ENCODE results near the gene ADO.
"Not testable (repeated sequence)": the region's sequence is repeated elsewhere in the genome, so short reads cannot be mapped to it uniquely, and the experiment has no call there.

The ADO gene

DNA sequence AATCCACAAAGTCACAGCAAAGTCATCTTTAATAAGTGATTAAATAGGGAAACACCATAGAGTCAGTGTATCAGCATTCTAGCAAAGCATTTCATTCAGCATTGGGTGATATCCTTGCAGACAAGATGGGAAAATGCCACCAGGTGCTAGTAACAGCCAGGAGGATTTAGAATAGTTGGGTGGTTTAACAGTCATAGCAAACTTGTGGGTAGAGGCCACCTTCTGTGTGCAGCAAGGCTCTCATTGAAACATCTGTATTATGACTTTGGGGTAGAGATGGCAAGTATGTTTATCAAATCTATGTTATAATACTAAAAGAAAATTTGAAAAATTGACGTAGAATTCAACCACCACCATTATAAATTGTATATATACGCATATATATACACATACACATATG lies 26.4 kb upstream of the ADO start:
- no peak for DNase-seq (ENCODE audit: low read depth)
- no peak overlapping the region for H3K4me3 ChIP-seq (ENCODE audit: low read depth, low read length)
- TF ChIP-seq, protein P1, sequence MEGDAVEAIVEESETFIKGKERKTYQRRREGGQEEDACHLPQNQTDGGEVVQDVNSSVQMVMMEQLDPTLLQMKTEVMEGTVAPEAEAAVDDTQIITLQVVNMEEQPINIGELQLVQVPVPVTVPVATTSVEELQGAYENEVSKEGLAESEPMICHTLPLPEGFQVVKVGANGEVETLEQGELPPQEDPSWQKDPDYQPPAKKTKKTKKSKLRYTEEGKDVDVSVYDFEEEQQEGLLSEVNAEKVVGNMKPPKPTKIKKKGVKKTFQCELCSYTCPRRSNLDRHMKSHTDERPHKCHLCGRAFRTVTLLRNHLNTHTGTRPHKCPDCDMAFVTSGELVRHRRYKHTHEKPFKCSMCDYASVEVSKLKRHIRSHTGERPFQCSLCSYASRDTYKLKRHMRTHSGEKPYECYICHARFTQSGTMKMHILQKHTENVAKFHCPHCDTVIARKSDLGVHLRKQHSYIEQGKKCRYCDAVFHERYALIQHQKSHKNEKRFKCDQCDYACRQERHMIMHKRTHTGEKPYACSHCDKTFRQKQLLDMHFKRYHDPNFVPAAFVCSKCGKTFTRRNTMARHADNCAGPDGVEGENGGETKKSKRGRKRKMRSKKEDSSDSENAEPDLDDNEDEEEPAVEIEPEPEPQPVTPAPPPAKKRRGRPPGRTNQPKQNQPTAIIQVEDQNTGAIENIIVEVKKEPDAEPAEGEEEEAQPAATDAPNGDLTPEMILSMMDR (IDR thresholded peaks at IDR 0.05; ENCODE audit: control insufficient read depth, extremely low read depth, insufficient read depth), result no peak

DNA sequence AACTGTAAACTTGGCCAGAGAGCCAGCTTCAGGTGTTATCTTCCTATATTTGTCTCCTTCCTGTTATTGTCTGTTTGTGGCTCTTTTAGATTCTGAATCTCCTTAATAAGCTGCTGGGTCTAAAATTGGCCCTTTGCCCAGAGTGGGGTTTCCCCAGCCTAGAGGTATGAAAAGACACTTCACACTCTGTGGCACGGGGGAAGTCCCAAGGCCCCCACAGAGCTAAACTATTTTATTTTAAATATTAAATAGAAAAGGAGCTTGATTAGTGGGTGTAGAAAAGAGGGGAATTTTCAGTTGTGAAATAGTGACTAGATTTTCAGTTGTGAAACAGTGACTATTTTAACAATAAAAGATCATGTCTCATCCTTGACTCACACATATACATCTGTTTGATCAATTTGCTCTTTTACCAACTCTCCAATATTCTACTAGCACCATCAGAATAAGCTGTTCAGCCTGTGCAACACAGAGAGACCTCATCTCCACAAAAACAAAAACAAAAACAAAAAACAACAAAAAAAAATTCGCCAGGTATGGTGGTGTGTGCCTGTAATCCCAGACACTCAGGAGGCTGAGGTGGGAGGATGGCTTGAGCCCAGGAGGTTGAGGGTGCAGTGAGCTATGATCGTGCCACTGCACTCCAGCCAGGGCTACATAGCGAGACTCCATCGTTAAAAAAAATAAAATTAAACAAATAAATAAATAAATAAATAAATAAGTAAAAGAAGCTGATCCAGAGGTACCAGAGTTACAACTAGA lies 24.9 kb upstream of the ADO start:
- no peak overlapping the region for H3K4me3 ChIP-seq (ENCODE audit: low read depth, low read length)
- no peak for DNase-seq (ENCODE audit: low read depth)
- TF ChIP-seq, protein P1 (IDR thresholded peaks at IDR 0.05; ENCODE audit: control insufficient read depth, extremely low read depth, insufficient read depth), result no peak

DNA sequence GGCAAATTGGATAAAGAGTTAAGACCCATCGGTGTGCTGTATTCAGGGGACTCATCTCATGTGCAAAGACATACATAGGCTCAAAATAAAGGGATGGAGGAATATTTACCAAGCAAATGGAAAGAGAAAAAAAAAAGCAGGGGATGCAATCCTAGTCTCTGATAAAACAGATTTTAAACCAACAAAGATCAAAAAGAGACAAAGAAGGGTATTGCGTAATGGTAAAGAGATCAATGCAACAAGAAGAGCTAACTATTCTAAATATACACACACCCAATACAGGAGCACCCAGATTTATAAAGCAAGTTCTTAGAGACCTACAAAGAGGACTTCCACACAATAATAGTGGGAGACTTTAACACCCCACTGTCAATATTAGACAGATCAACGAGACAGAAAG lies 20.0 kb upstream of the ADO start:
- not testable (repeated sequence) for DNase-seq (ENCODE audit: low read depth); H3K4me3 ChIP-seq (ENCODE audit: low read depth, low read length)

DNA sequence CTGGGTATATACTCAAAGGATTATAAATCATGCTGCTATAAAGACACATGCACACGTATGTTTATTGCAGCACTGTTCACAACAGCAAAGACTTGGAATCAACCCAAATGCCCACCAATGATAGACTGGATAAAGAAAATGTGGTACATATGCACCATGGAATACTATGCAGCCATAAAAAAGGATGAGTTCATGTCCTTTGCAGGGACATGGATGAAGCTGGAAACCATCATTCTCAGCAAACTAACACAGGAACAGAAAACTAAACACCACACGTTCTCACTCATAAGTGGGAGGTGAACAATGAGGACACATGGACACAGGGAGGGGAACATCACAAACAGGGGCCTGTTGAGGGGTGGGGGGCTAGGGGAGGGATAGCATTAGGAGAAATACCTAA lies 16.2 kb upstream of the ADO start:
- DNase-seq (ENCODE audit: low read depth); H3K4me3 ChIP-seq (ENCODE audit: low read depth, low read length): not testable (repeated sequence)

DNA sequence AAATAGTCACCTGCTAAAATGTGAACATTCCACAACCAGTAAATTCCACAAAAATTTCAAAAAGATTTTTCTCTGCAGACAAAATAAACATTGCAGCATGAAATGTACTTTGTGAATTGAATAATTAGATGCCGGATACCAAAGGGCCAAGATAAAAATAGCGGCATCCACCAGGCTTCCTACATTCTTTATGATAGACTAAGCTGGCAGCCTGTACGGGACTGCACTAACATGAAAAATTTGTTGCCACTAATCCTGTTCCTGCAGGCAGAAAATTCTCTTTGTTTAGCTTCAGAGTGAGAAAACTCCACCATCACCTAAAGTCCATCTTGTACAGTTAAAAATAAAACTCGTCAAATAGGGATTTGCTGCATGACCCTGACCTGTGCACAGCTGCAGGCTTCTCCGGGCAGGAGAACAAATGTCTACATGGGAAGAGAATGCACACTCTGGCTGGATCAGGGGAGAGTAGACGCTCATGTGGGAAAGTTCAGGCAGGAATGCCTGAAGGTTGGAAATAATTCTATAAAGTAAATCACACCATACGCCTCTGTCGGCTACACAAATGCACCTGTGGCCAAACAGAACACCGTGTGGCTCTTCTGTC lies 15.6 kb upstream of the ADO start:
- TF ChIP-seq, protein P1 (IDR thresholded peaks at IDR 0.05; ENCODE audit: control insufficient read depth, extremely low read depth, insufficient read depth), result no peak
- DNase-seq (ENCODE audit: low read depth), result no peak

DNA sequence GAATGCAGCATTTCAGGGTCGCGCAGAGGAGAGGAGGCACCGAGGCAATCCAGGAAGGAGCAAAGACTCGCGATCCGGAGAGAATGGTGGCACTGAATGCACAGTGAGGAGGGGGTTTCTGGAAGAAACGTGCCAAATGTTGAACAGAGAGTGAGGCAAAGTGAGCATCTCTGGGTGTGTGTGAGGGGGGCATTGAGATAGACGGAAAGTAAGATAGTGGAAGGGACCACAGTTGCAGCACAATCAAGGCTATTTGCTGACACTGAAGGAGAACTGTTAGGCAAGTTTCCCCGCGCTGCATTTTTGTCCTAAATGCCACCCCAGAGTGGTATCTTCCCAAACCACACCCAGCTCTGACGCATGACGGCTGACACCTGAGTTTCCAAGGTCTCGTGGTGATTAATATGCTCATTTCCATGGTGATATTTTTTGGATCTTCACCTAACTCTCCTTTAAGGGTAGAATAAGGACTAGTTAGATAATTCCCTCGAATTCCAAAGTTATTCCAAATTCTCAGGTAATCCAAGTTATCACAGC lies 14.4 kb upstream of the ADO start:
- no peak for DNase-seq (ENCODE audit: low read depth)
- H3K4me3 ChIP-seq (ENCODE audit: low read depth, low read length), result no peak overlapping the region
- TF ChIP-seq, protein P1 (IDR thresholded peaks at IDR 0.05; ENCODE audit: control insufficient read depth, extremely low read depth, insufficient read depth), result no peak

More for the DNA sequence above, 15.6 kb upstream of the ADO start:
- H3K4me3 ChIP-seq (ENCODE audit: low read depth, low read length), result no peak overlapping the region

DNA sequence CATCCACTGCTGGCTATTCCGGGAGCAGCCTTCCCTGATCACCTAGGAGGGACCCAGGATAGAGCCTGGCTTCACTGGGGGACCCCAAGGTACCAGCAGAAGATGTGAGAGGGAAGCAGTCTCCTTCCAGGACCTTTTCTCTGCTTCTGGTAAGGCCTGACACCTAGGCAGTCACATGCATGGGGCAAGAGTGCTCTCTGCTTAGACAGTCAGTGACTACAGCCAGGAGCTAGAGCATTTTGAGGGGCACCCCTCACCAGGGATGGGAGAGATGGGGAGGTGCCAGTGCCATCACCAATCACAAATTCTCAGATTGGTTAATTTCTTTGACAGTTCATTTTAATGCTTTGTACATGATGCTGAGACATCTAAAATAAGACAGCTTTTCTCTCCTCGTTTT lies 13.9 kb upstream of the ADO start:
- H3K4me3 ChIP-seq (ENCODE audit: low read depth, low read length), result no peak overlapping the region
- DNase-seq (ENCODE audit: low read depth), result no peak
- TF ChIP-seq, protein P1 (IDR thresholded peaks at IDR 0.05; ENCODE audit: control insufficient read depth, extremely low read depth, insufficient read depth), result no peak

DNA sequence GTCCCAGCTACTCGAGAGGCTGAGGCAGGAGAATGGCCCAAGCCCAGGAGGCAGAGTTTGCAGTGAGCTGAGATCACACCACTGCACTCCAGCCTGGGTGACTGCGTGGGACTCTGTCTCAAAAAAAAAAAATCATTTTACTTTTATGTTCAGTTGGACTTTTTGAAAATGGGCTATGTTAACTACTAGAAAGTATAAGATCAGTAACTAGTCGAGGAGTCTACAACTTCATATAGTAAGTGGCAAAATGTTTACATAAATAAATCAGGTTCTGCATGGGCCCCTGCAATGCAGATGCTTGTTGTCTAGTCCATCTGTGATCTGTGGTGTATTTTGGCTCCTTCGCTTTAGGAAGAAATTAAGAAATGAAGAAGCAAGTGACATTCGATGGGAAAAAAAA lies 12.3 kb upstream of the ADO start:
- H3K4me3 ChIP-seq (ENCODE audit: low read depth, low read length), result no peak overlapping the region
- no peak for DNase-seq (ENCODE audit: low read depth)
- TF ChIP-seq, protein P1 (IDR thresholded peaks at IDR 0.05; ENCODE audit: control insufficient read depth, extremely low read depth, insufficient read depth), result no peak

Measured in LNCaP clone FGC (cell line).